Liver (tissue), 9 donors: ENCODE data around the gene PSMD11. TPM values are rescaled to one million over a fixed set of nuclear protein-coding genes. Genes with fewer than 3 reads are reported as not detected.

Experiments used
- DNase-seq: peaks from one replicate; pipeline ENCODE4 v3.0.0-alpha.2; 2017; ENCODE audit warnings: low spot score
- H3K27ac ChIP-seq, 2 donors: one replicate each; pipeline ENCODE4 v1.7.0; 2013; ENCODE audit warnings: inconsistent platforms in 2 of 2, low read length in 2 of 2, control low read depth in 1 of 2, low read depth in 1 of 2, mild to moderate bottlenecking in 1 of 2
- H3K27me3 ChIP-seq, 4 donors: one replicate each; pipeline versions ENCODE4 v1.6.1 to v1.7.0; 2013; ENCODE audit warnings: low read length in 3 of 4, inconsistent platforms in 1 of 4, mild to moderate bottlenecking in 1 of 4, moderate library complexity in 1 of 4; ENCODE audit not compliant: control insufficient read depth in 4 of 4, insufficient read depth in 4 of 4
- H3K36me3 ChIP-seq, 4 donors: one replicate each; pipeline versions ENCODE4 v1.6.1 to v1.7.0; 2013; ENCODE audit warnings: low read length in 3 of 4, mild to moderate bottlenecking in 3 of 4, low read depth in 1 of 4, moderate library complexity in 1 of 4; ENCODE audit not compliant: control insufficient read depth in 4 of 4, insufficient read depth in 3 of 4
- H3K4me1 ChIP-seq, 4 donors: one replicate each; pipeline versions ENCODE4 v1.6.1 to v1.7.0; 2013; ENCODE audit warnings: low read length in 3 of 4, mild to moderate bottlenecking in 3 of 4, moderate library complexity in 1 of 4; ENCODE audit not compliant: control insufficient read depth in 4 of 4, insufficient read depth in 4 of 4
- H3K4me3 ChIP-seq, 3 donors: one replicate each; pipeline versions ENCODE4 v1.6.1 to v1.7.0; 2013; ENCODE audit warnings: low read length in 3 of 3, control low read depth in 1 of 3, low read depth in 1 of 3, mild to moderate bottlenecking in 1 of 3
- H3K9ac ChIP-seq, 2 donors: one replicate each; pipeline ENCODE4 v1.7.0; 2013; ENCODE audit warnings: low read length in 2 of 2, mild to moderate bottlenecking in 2 of 2, moderate library complexity in 2 of 2, control low read depth in 1 of 2, low read depth in 1 of 2
- H3K9me3 ChIP-seq, 4 donors: one replicate each; pipeline versions ENCODE4 v1.6.1 to v1.7.0; 2013; ENCODE audit warnings: low read length in 3 of 4; ENCODE audit not compliant: control insufficient read depth in 4 of 4
- CTCF ChIP-seq: fragments of 150-350 bp; IDR thresholded peaks from 2 replicates; pipeline ENCODE4 v1.5.1; 2017; ENCODE audit warnings: improper control_type of control experiment, low read depth, low read length; ENCODE audit not compliant: missing input control
- EGR1 ChIP-seq, 2 donors: IDR thresholded peaks; 2 replicates each; pipeline ENCODE4 v1.6.1; 2016 to 2018; ENCODE audit warnings: antibody characterized with exemption in 2 of 2, low read depth in 2 of 2
- FOXA1 ChIP-seq: IDR thresholded peaks from 2 replicates; pipeline ENCODE4 v1.6.1; 2016; ENCODE audit warnings: antibody characterized with exemption
- GABPA ChIP-seq, 2 donors: IDR thresholded peaks in 1 of 2; conservative IDR thresholded peaks in 1 of 2; 2 replicates each; pipeline ENCODE4 v1.6.1; 2016; ENCODE audit warnings: antibody characterized with exemption in 2 of 2, mild to moderate bottlenecking in 1 of 2, moderate library complexity in 1 of 2
- HNF4A ChIP-seq, 2 donors: conservative IDR thresholded peaks; 2 replicates each; pipeline ENCODE4 v1.6.1; 2016; ENCODE audit warnings: antibody characterized with exemption in 2 of 2, mild to moderate bottlenecking in 2 of 2
- NR2F2 ChIP-seq: IDR thresholded peaks from 2 replicates; pipeline ENCODE4 v1.6.1; 2016; ENCODE audit warnings: antibody characterized with exemption
- RAD21 ChIP-seq, 2 donors: IDR thresholded peaks; 2 replicates each; pipeline ENCODE4 v1.6.1; 2016; ENCODE audit warnings: antibody characterized with exemption in 2 of 2, mild to moderate bottlenecking in 2 of 2
- REST ChIP-seq: IDR thresholded peaks from 2 replicates; pipeline ENCODE4 v1.6.1; 2016; ENCODE audit warnings: antibody characterized with exemption, mild to moderate bottlenecking
- RXRA ChIP-seq, 2 donors: IDR thresholded peaks; 2 replicates each; pipeline ENCODE4 v1.6.1; 2017 to 2018; ENCODE audit warnings: antibody characterized with exemption in 2 of 2, mild to moderate bottlenecking in 1 of 2
- SP1 ChIP-seq: IDR thresholded peaks from 2 replicates; pipeline ENCODE4 v1.6.1; 2018; ENCODE audit warnings: antibody characterized with exemption, mild to moderate bottlenecking
- TAF1 ChIP-seq: conservative IDR thresholded peaks from 2 replicates; pipeline ENCODE4 v1.6.1; 2016; ENCODE audit warnings: antibody characterized with exemption, mild to moderate bottlenecking
- ZBTB33 ChIP-seq: IDR thresholded peaks from 2 replicates; pipeline ENCODE4 v1.6.1; 2016; ENCODE audit warnings: antibody characterized with exemption
- WGBS: extraction: QIAGEN DNeasy Blood & Tissue Kit; methylation state at CpG from one replicate; pipeline ENCODE4 v1.1.7; 2013; 5-methylcytosine and 5-hydroxymethylcytosine counted together
- polyA plus RNA-seq, 2 donors: library from polyadenylated mRNA; stranded (reverse) in 1 of 2; unstranded in 1 of 2; fragments of 200-250 nt in 1 of 2; fragments of >200 nt in 1 of 2; fragmentation: Nextera tagmentation in 1 of 2; extraction: Ambion mirVana in 1 of 2; gene quantifications; one replicate each; pipeline versions ENCODE4 v1.2.1 to v1.2.3, GENCODE V29; 2013 to 2015
- total RNA-seq, 2 donors: library from RNA; depleted of rRNA; stranded (reverse); fragments of >200 nt; gene quantifications; one replicate each; pipeline ENCODE4 v1.2.3, GENCODE V29; 2014
- TF ChIP-seq, protein P1 (sequence below): IDR thresholded peaks from 2 replicates; pipeline ENCODE4 v1.6.1; 2016; ENCODE audit warnings: antibody characterized with exemption
- donor health status: healthy.
- donor health status: healthy.
- donor health status: healthy.
- donor health status: healthy.
- donor health status: healthy.

The PSMD11 gene
- total and polyA plus RNA-seq, 4 donors: 42.1 to 97.4 (median 68.2) TPM

DNA sequence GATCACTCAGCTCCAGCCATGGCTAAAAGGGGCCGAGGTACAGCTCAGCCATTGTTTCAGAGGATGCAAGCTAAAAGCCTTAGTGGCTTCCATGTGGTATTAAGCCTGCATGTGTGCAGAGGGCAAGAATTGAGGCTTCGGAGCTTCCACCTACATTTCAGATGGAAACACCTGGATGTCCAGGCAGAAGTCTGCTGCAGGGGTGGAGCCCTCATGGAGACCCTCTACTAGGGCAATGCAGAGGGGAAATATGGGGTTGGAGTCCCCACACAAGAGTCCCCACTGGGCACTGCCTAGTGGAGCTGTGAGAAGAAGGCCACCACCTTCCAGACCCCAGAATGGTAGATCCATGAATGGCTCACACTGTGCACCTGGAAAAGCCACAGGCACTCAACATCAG, 14.7 kb upstream of the PSMD11 start (continued):
- TF ChIP-seq CTCF: no peak

GRCh38 chr17:32440722-32441121, 3.6 kb upstream of the PSMD11 start:
- Histone ChIP-seq H3K4me1 (peaks cover 0 to 7% (median 4%) of the 10 kb centered on the region in 4 donors), H3K27me3 (no peaks in the 10 kb centered on the region), H3K9ac (no peak overlapping the region), H3K36me3 (no peaks in the 10 kb centered on the region), H3K9me3 (no peaks in the 10 kb centered on the region), H3K27ac (no peak overlapping the region), H3K4me3 (no peak overlapping the region)
- no peak for DNase-seq
- no peak for TF ChIP-seq EGR1 (IDR thresholded peaks at IDR 0.05; ENCODE audit: low read depth in 2 of 2)
- TF ChIP-seq CTCF: no peak
- TF ChIP-seq GABPA (IDR thresholded peaks at IDR 0.05 in 1 of 2, conservative IDR thresholded peaks at IDR 0.05 in 1 of 2): no peak
- TF ChIP-seq RXRA (IDR thresholded peaks at IDR 0.05): no peak
- no peak for TF ChIP-seq NR2F2
- no peak for TF ChIP-seq ZBTB33
- no peak for TF ChIP-seq TAF1
- TF ChIP-seq RAD21 (IDR thresholded peaks at IDR 0.05): no peak
- TF ChIP-seq HNF4A (conservative IDR thresholded peaks at IDR 0.05): no peak
- no peak for TF ChIP-seq REST
- TF ChIP-seq, protein P1, sequence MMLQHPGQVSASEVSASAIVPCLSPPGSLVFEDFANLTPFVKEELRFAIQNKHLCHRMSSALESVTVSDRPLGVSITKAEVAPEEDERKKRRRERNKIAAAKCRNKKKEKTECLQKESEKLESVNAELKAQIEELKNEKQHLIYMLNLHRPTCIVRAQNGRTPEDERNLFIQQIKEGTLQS: no peak
- TF ChIP-seq SP1: no peak
- TF ChIP-seq FOXA1: no peak
- 72% methylated on average over 5 of the region's 5 CpGs for WGBS
